Measurements from ENCODE around the gene RELCH.
"Not testable (repeated sequence)": the region's sequence is repeated elsewhere in the genome, so short reads cannot be mapped to it uniquely, and the experiment has no call there.

- TF ChIP-seq POLR2AphosphoS5, POLR2A (IDR thresholded peaks at IDR 0.05; ENCODE audit: low read depth, low read length): not testable (repeated sequence)
Observed at GRCh38 chr18:62166524-62166923, 20.5 kb upstream of the RELCH start.

Measured in GM12892 (cell line).